GM12801 (cell line): Measurements from ENCODE around the gene ST6GALNAC1.

Experiments
- CTCF ChIP-seq: IDR thresholded peaks from one replicate; pipeline ENCODE4 v1.5.1; 2011; ENCODE audit warnings: control low read depth; ENCODE audit not compliant: insufficient read length; ENCODE audit errors: extremely low read depth

Gene ST6GALNAC1

DNA sequence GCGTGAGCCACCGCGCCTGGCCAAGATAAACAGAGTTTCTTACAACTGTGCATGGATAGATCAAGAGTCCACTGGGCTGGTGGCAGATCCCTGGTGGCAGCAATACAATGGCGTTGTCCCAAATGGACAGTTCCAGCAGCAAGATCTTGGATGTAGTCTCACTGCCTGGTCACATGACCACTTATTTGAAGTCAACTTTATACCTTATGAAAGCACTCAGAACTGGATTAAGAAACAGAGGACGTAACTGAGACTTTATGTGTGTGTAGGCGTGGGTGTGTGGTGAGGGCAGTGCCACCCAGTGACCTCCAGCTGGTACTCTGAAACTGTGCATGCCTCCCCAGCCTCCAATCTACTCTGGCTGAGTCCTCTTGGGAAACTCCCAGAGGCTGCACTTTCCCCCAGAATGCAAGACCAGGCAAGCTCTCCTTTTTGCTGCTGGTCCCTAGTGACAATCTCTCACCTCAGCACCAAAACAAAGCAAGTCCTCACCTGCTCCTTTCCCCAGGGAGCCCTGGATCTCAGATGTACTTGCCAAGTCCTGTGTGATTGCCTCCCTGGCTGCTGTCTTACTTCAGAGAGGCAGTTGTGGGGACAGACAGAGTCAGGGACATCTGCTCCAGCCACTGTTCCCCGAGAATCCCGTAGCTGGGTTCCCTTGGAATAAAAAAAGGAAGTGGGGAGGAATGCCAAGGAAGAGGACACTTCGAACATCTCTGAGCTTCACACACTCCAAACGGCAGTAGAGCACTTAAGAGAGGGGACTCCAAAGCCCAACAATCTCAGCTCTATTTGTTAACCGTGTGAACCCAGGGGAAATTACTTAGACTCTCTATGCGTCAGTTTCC lies 46.2 kb downstream of the ST6GALNAC1 start:
- no peak for TF ChIP-seq CTCF

- TF ChIP-seq CTCF = no peak
These were observed 48.9 kb downstream of the ST6GALNAC1 start for GRCh38 chr17:76594690-76595089.

GRCh38 chr17:76593959-76594358 lies 49.6 kb downstream of the ST6GALNAC1 start:
- TF ChIP-seq CTCF = no peak

DNA sequence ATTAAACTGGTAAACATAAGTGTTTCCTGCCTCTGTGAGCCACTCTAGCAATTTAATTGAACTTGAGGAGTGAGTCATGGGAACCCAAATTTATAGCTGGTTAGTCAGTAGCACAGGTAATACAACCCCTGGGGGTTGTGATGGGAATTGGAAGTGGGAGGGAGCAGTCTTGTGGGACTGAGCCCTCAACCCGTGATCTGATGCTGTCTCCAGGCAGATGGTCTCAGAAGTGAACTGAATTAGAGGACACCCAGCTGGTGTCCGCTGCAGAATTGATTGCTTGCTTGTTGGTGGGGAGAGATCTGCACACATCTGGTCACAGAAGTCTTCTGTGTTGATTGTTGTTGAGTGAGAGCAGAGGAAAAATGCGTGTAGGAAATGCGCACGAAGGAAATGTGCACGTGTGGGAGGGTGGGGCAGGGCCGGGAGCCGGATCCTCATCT lies 50.2 kb downstream of the ST6GALNAC1 start:
- TF ChIP-seq CTCF = no peak

GRCh38 chr17:76588182-76588581 lies 55.4 kb downstream of the ST6GALNAC1 start:
- no peak for TF ChIP-seq CTCF

DNA sequence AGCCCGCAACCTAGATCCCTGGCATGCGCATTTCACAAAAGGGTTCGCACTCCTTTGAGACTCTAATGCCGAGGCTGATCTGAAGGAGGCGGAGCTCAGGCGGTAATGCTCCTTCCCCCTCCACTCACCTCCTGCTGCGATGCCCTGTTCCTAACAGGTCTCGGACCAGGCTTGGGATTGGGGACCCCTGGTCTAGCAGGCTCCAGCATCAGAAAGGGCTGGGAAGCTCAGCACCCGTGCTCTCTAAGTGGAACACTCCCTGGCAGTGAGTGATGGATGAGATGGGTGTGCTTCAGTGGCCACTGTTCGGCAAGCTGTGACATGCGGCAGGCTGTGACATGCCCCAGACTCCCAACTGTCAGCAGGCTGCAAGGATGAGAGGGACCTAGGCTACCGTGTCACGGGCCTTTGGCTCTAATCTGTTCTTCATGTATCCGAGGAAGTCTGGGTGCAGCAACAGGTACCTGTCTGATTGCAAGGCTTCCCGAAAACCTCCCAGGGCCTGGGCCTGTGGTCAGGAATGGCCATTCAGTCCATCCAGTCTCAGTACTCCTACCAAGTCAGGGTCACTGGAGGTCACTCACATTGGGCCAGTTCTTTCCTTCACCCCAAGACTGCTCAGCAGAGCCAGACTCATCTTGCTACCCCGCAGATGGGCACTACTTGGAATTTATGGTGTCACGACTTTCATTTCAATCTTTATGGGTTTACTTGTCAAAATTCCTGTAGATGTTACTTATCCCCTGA lies 56.6 kb downstream of the ST6GALNAC1 start:
- no peak for TF ChIP-seq CTCF
